Astrocyte (in vitro differentiated cells and primary cell): Measurements from ENCODE around the gene CORIN. TPM values are rescaled to one million over a fixed set of nuclear protein-coding genes. Genes with fewer than 3 reads are reported as not detected.

Experiments
- DNase-seq: peaks from one replicate; pipeline ENCODE4 v3.0.0-alpha.2; 2010; ENCODE audit warnings: low read depth
- FAIRE-seq: peaks from 2 replicates; lab custom pipeline; 2011; peaks lifted over from hg19 to GRCh38; lab: Jason Lieb, UNC
- H2AFZ ChIP-seq: 2 replicates; pipeline ENCODE4 v1.6.0; 2012; ENCODE audit warnings: low read depth, low read length, inconsistent platforms
- H3K27ac ChIP-seq: 2 replicates; pipeline ENCODE4 v1.5.1; 2011; ENCODE audit warnings: low read depth, low read length, inconsistent platforms
- H3K27me3 ChIP-seq: 2 replicates; pipeline ENCODE4 v1.6.0; 2011; ENCODE audit warnings: low read length, inconsistent platforms; ENCODE audit not compliant: insufficient read depth
- H3K36me3 ChIP-seq: 2 replicates; pipeline ENCODE4 v1.5.1; 2011; ENCODE audit warnings: low read length, inconsistent platforms; ENCODE audit not compliant: insufficient read depth
- H3K4me1 ChIP-seq: 2 replicates; pipeline ENCODE4 v1.5.1; 2011; ENCODE audit warnings: low read length, inconsistent platforms; ENCODE audit not compliant: insufficient read depth
- H3K4me2 ChIP-seq: 2 replicates; pipeline ENCODE4 v1.6.0; 2012; ENCODE audit warnings: low read length, inconsistent platforms
- H3K4me3 ChIP-seq: 2 replicates; pipeline ENCODE4 v1.5.1; 2011; ENCODE audit warnings: low read depth, mild to moderate bottlenecking, low read length, inconsistent platforms; ENCODE audit not compliant: insufficient read depth
- H3K79me2 ChIP-seq: 2 replicates; pipeline ENCODE4 v1.6.0; 2012; ENCODE audit warnings: mild to moderate bottlenecking, low read length, inconsistent platforms; ENCODE audit not compliant: insufficient read depth
- H3K9ac ChIP-seq: 2 replicates; pipeline ENCODE4 v1.6.0; 2012; ENCODE audit warnings: mild to moderate bottlenecking, low read length, inconsistent platforms
- H3K9me3 ChIP-seq: 2 replicates; pipeline ENCODE4 v1.5.1; 2012; ENCODE audit warnings: low read depth, mild to moderate bottlenecking, low read length, inconsistent platforms; ENCODE audit not compliant: insufficient read depth
- H4K20me1 ChIP-seq: 2 replicates; pipeline ENCODE4 v1.6.0; 2012; ENCODE audit warnings: low read length, inconsistent platforms; ENCODE audit not compliant: insufficient read depth
- H3K27ac Mint-ChIP-seq: one replicate; pipeline ENCODE4 v1.8.0; 2021; ENCODE audit warnings: mild to moderate bottlenecking, mixed read lengths; ENCODE audit not compliant: unreplicated experiment
- H3K27me3 Mint-ChIP-seq: one replicate; pipeline ENCODE4 v1.8.0; 2021; ENCODE audit warnings: low read depth, mixed read lengths; ENCODE audit not compliant: unreplicated experiment
- H3K36me3 Mint-ChIP-seq: one replicate; pipeline ENCODE4 v1.8.0; 2021; ENCODE audit warnings: low read depth, mixed read lengths; ENCODE audit not compliant: unreplicated experiment
- H3K4me1 Mint-ChIP-seq: one replicate; pipeline ENCODE4 v1.8.0; 2021; ENCODE audit warnings: low read depth, mixed read lengths; ENCODE audit not compliant: unreplicated experiment
- H3K4me3 Mint-ChIP-seq: one replicate; pipeline ENCODE4 v1.8.0; 2021; ENCODE audit warnings: mild to moderate bottlenecking, moderate library complexity, mixed read lengths; ENCODE audit not compliant: unreplicated experiment
- H3K9me3 Mint-ChIP-seq: one replicate; pipeline ENCODE4 v1.8.0; 2021; ENCODE audit warnings: mild to moderate bottlenecking, mixed read lengths; ENCODE audit not compliant: unreplicated experiment
- EZH2 ChIP-seq: IDR thresholded peaks from 2 replicates; pipeline ENCODE4 v1.6.1; 2012; ENCODE audit warnings: mild to moderate bottlenecking, low read length, inconsistent platforms; ENCODE audit not compliant: insufficient read depth
- total RNA-seq: library from RNA; stranded (reverse); gene quantifications from 2 replicates; pipeline ENCODE4 v1.2.1, GENCODE V29; 2021
- TF ChIP-seq, protein P1 (sequence below): IDR thresholded peaks from 2 replicates; pipeline ENCODE4 v1.5.1; 2011; ENCODE audit warnings: low read depth, mild to moderate bottlenecking, inconsistent platforms, low read length, moderate library complexity; ENCODE audit not compliant: insufficient read depth

The CORIN gene
- total RNA-seq, 1 donor from 2014 or later: 0.20 TPM

DNA sequence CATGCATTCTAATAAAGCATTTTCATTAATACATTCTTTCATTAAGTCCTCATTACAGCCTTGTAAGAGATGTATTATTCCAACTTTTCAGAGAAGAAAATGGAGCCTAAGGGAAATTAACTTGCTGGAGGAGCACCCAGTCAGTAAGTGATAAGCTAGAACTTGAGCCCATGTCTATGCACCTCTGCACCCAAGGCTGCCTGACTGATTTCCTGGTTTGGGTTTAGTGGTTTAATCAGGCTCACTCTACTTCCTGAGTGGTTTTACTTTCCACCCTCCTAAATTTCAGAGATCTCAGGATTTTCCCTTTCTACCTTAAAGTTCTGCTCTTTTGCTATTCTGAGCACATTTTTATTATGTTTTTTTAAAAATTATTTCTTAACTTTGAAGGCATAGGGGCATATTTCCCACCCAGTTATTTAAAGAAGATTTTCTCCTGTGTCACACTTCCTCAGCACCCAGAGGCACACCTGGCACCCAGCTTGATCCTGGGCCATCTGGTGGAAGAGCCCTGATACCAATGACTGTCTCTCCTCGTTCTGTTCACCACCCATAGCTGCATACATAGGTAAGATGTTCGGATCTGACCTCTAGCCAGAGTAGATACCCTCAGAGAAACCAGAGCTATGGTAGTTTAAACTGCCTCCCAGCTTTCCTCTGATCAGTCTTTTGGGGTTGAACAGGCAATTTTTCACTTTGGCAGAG is 10.4 kb downstream of the CORIN start:
- no peaks in the 10 kb centered on the region for H3K36me3 ChIP-seq
- Mint-ChIP-seq H3K4me3 (no peak overlapping the region), H3K4me1 (peaks cover 5% of the 10 kb centered on the region), H3K27ac (no peak overlapping the region), H3K36me3 (no peaks in the 10 kb centered on the region), H3K9me3 (peaks cover 2% of the 10 kb centered on the region), H3K27me3 (peaks cover 2% of the 10 kb centered on the region)
- no peak overlapping the region for H3K4me3 ChIP-seq
- no peaks in the 10 kb centered on the region for H4K20me1 ChIP-seq
- H3K9ac ChIP-seq: no peak overlapping the region
- no peak overlapping the region for H2AFZ ChIP-seq
- TF ChIP-seq EZH2: no peak
- TF ChIP-seq, protein P1, sequence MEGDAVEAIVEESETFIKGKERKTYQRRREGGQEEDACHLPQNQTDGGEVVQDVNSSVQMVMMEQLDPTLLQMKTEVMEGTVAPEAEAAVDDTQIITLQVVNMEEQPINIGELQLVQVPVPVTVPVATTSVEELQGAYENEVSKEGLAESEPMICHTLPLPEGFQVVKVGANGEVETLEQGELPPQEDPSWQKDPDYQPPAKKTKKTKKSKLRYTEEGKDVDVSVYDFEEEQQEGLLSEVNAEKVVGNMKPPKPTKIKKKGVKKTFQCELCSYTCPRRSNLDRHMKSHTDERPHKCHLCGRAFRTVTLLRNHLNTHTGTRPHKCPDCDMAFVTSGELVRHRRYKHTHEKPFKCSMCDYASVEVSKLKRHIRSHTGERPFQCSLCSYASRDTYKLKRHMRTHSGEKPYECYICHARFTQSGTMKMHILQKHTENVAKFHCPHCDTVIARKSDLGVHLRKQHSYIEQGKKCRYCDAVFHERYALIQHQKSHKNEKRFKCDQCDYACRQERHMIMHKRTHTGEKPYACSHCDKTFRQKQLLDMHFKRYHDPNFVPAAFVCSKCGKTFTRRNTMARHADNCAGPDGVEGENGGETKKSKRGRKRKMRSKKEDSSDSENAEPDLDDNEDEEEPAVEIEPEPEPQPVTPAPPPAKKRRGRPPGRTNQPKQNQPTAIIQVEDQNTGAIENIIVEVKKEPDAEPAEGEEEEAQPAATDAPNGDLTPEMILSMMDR: no peak
- no peak for DNase-seq
- no peak overlapping the region for H3K4me2 ChIP-seq
- no peak overlapping the region for H3K27ac ChIP-seq
- H3K27me3 ChIP-seq: no peaks in the 10 kb centered on the region
- H3K4me1 ChIP-seq: no peaks in the 10 kb centered on the region
- H3K9me3 ChIP-seq: no peaks in the 10 kb centered on the region
- FAIRE-seq: no peak
- H3K79me2 ChIP-seq: no peaks in the 10 kb centered on the region

DNA sequence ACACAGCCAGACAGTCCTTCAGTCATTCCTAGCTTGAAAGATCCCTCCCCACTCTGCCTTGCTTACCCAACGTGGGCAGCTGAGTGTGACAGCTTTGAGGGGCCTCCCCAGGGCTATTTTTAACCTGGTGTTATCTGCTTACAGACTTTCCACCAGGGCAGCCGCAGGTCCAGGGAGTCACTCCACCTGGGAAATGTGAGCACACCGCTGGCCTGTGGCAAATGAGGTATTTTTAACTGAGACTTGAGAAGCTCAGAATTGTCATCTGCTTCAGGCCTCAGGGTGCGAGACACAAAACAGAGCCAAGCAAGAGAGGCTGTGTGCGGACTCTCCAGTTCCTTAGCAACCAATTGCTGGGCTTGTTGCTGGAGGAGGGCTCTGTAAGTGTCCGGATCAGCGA is 13.0 kb downstream of the CORIN start:
- Histone ChIP-seq H3K9me3 (no peaks in the 10 kb centered on the region), H3K27ac (no peak overlapping the region), H2AFZ (no peak overlapping the region), H3K36me3 (no peaks in the 10 kb centered on the region), H3K79me2 (no peaks in the 10 kb centered on the region), H4K20me1 (no peaks in the 10 kb centered on the region), H3K27me3 (no peaks in the 10 kb centered on the region), H3K4me3 (no peak overlapping the region), H3K4me2 (no peak overlapping the region), H3K4me1 (no peaks in the 10 kb centered on the region), H3K9ac (no peak overlapping the region)
- FAIRE-seq: no peak
- Mint-ChIP-seq H3K4me3 (no peak overlapping the region), H3K9me3 (no peaks in the 10 kb centered on the region), H3K4me1 (peaks cover 5% of the 10 kb centered on the region), H3K36me3 (no peaks in the 10 kb centered on the region), H3K27me3 (peaks cover 2% of the 10 kb centered on the region), H3K27ac (no peak overlapping the region)
- DNase-seq: no peak
- TF ChIP-seq, protein P1: no peak
- no peak for TF ChIP-seq EZH2

DNA sequence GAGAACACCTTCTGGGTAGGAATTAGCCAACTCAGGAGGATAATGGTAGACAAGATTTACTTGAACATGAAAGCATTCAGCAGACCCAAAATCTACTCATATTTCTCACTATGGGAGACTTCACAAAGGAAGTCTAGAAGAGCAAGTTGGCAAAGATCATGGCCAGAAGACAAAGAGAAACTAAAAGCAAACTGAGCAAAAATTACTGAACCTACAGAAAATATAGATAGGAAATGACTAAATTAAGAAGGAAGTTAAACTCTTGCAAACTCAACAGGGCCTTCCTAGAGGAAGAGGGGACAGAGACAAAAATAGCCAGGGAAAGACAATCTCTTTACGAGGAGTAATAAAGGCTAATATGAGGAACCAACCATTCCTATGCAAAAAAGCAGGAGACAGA is 18.7 kb downstream of the CORIN start:
- H3K27ac ChIP-seq: no peak overlapping the region
- Mint-ChIP-seq H3K4me3 (no peak overlapping the region), H3K4me1 (peaks cover 2% of the 10 kb centered on the region), H3K36me3 (no peaks in the 10 kb centered on the region), H3K9me3 (peaks cover 3% of the 10 kb centered on the region), H3K27ac (no peak overlapping the region), H3K27me3 (no peaks in the 10 kb centered on the region)
- no peaks in the 10 kb centered on the region for H3K9me3 ChIP-seq
- no peak for DNase-seq
- H4K20me1 ChIP-seq: no peaks in the 10 kb centered on the region
- no peak overlapping the region for H2AFZ ChIP-seq
- H3K4me1 ChIP-seq: no peaks in the 10 kb centered on the region
- H3K4me3 ChIP-seq: no peak overlapping the region
- TF ChIP-seq, protein P1: no peak
- no peak for TF ChIP-seq EZH2
- no peaks in the 10 kb centered on the region for H3K27me3 ChIP-seq
- H3K36me3 ChIP-seq: no peaks in the 10 kb centered on the region
- no peak for FAIRE-seq
- H3K79me2 ChIP-seq: no peaks in the 10 kb centered on the region
- no peak overlapping the region for H3K9ac ChIP-seq
- no peak overlapping the region for H3K4me2 ChIP-seq
